DOHH2 (cell line): ENCODE results near the gene C7orf33.

Experiments
- H3F3A ChIP-seq: fragments of 200-600 bp; sonication (generic), shearing (Covaris generic); 2 replicates; pipeline ENCODE4 v1.6.0; 2016; ENCODE audit warnings: antibody characterized with exemption, mild to moderate bottlenecking; ENCODE audit not compliant: control insufficient read depth, insufficient read depth
- H3K27ac ChIP-seq: fragments of 200-600 bp; sonication (generic); 2 replicates; pipeline ENCODE4 v1.5.1; 2014; ENCODE audit warnings: low read depth, mild to moderate bottlenecking, low read length, moderate library complexity
- H3K27me3 ChIP-seq: fragments of 200-600 bp; sonication (generic); 2 replicates; pipeline ENCODE4 v1.6.1; 2014; ENCODE audit warnings: mild to moderate bottlenecking, low read length, mixed read lengths; ENCODE audit not compliant: control insufficient read depth
- H3K36me3 ChIP-seq: fragments of 200-600 bp; sonication (generic); 2 replicates; pipeline ENCODE4 v1.6.1; 2014; ENCODE audit warnings: mild to moderate bottlenecking, low read length, moderate library complexity, mixed read lengths; ENCODE audit not compliant: control insufficient read depth
- H3K4me1 ChIP-seq: fragments of 200-600 bp; sonication (generic); 2 replicates; pipeline ENCODE4 v1.6.1; 2014; ENCODE audit warnings: mild to moderate bottlenecking, low read length, mixed read lengths; ENCODE audit not compliant: control insufficient read depth
- H3K4me2 ChIP-seq: fragments of 200-600 bp; sonication (generic); 2 replicates; pipeline ENCODE4 v1.6.0; 2014; ENCODE audit warnings: mild to moderate bottlenecking, low read length, moderate library complexity
- H3K4me3 ChIP-seq: fragments of 200-600 bp; sonication (generic); 2 replicates; pipeline ENCODE4 v1.5.1; 2014; ENCODE audit warnings: mild to moderate bottlenecking, low read length, mixed read lengths
- H3K79me2 ChIP-seq: fragments of 200-600 bp; sonication (generic); 2 replicates; pipeline ENCODE4 v1.6.1; 2014; ENCODE audit warnings: mild to moderate bottlenecking, low read length, mixed read lengths; ENCODE audit not compliant: control insufficient read depth
- H3K9me2 ChIP-seq: fragments of 200-600 bp; sonication (generic); replicated peaks from 2 replicates; pipeline ENCODE4 v1.6.1; 2014; ENCODE audit warnings: mild to moderate bottlenecking, low read length, mixed read lengths; ENCODE audit not compliant: control insufficient read depth
- H3K9me3 ChIP-seq: fragments of 200-600 bp; sonication (generic); 2 replicates; pipeline ENCODE4 v1.6.1; 2014; ENCODE audit warnings: antibody characterized with exemption, low read length, mixed read lengths; ENCODE audit not compliant: control insufficient read depth, insufficient read depth
- H4K20me1 ChIP-seq: fragments of 200-600 bp; sonication (generic); 2 replicates; pipeline ENCODE4 v1.6.0; 2014; ENCODE audit warnings: low read depth, mild to moderate bottlenecking, antibody characterized with exemption, low read length, moderate library complexity; ENCODE audit not compliant: control insufficient read depth, insufficient read depth
- CTCF ChIP-seq: fragments of 200-600 bp; sonication (generic); IDR thresholded peaks from one replicate; pipeline ENCODE4 v1.5.1; 2014; ENCODE audit warnings: antibody characterized with exemption, mild to moderate bottlenecking, low read depth, low read length; ENCODE audit not compliant: poor library complexity, severe bottlenecking
- EZH2phosphoT487 ChIP-seq: fragments of 200-600 bp; sonication (generic); IDR thresholded peaks from 2 replicates; pipeline ENCODE4 v1.6.1; 2017; ENCODE audit warnings: borderline replicate concordance, mild to moderate bottlenecking, antibody characterized with exemption, low read length, moderate library complexity, mixed read lengths

Gene C7orf33

GRCh38 chr7:148547951-148548350, 42.6 kb upstream of the C7orf33 start:
- Histone ChIP-seq H3K36me3 (no peaks in the 10 kb centered on the region), H3K4me3 (no peak overlapping the region), H3K27me3 (peaks cover 8% of the 10 kb centered on the region; the same call in 1 of the 2 replicates), H3K79me2 (no peaks in the 10 kb centered on the region), H3K9me3 (no peaks in the 10 kb centered on the region), H3K4me2 (no peak overlapping the region), H3F3A (no peaks in the 10 kb centered on the region), H4K20me1 (no peaks in the 10 kb centered on the region), H3K27ac (no peak overlapping the region), H3K4me1 (peaks cover 5% of the 10 kb centered on the region; the same call in 1 of the 2 replicates), H3K9me2 (no peaks in the 10 kb centered on the region)
- TF ChIP-seq CTCF: no peak
- no peak for TF ChIP-seq EZH2phosphoT487

GRCh38 chr7:148553979-148554378, 36.6 kb upstream of the C7orf33 start:
- TF ChIP-seq CTCF (no peak), EZH2phosphoT487 (no peak)
- no peaks in the 10 kb centered on the region for H3K79me2 ChIP-seq
- H3K9me3 ChIP-seq: no peaks in the 10 kb centered on the region
- H3K4me2 ChIP-seq: no peak overlapping the region
- peaks cover 26% of the 10 kb centered on the region for H3K27me3 ChIP-seq
- H3K9me2 ChIP-seq: no peaks in the 10 kb centered on the region
- H3K4me1 ChIP-seq: peaks cover 5% of the 10 kb centered on the region; the same call in 1 of the 2 replicates
- no peak overlapping the region for H3K4me3 ChIP-seq
- no peaks in the 10 kb centered on the region for H3K36me3 ChIP-seq
- H3K27ac ChIP-seq: no peak overlapping the region
- no peaks in the 10 kb centered on the region for H4K20me1 ChIP-seq
- no peaks in the 10 kb centered on the region for H3F3A ChIP-seq

- no peaks in the 10 kb centered on the region for H3K9me3 ChIP-seq
- no peak overlapping the region for H3K4me3 ChIP-seq
- no peaks in the 10 kb centered on the region for H3K36me3 ChIP-seq
- no peak overlapping the region for H3K27ac ChIP-seq
- H3K27me3 ChIP-seq: peaks cover 32% of the 10 kb centered on the region
- TF ChIP-seq EZH2phosphoT487 (no peak), CTCF (no peak)
- H4K20me1 ChIP-seq: no peaks in the 10 kb centered on the region
- H3K4me1 ChIP-seq: no peaks in the 10 kb centered on the region
- H3K9me2 ChIP-seq: no peaks in the 10 kb centered on the region
- no peak overlapping the region for H3K4me2 ChIP-seq
- H3K79me2 ChIP-seq: no peaks in the 10 kb centered on the region
- no peaks in the 10 kb centered on the region for H3F3A ChIP-seq
Measured at GRCh38 chr7:148556892-148557291, 33.7 kb upstream of the C7orf33 start.
